ENCODE measurements around the gene DYNLRB1. TPM values are rescaled to one million over a fixed set of nuclear protein-coding genes. Genes with fewer than 3 reads are reported as not detected.
A peak's percentile ranks its signal among the peaks of the same experiment; 100 is the strongest.

The DYNLRB1 gene
- total and polyA plus RNA-seq, 2 of the 13 experiments (the other 11 are each of a cell fraction or from before 2014, with no cell fraction given), result 140 to 244 TPM

DNA sequence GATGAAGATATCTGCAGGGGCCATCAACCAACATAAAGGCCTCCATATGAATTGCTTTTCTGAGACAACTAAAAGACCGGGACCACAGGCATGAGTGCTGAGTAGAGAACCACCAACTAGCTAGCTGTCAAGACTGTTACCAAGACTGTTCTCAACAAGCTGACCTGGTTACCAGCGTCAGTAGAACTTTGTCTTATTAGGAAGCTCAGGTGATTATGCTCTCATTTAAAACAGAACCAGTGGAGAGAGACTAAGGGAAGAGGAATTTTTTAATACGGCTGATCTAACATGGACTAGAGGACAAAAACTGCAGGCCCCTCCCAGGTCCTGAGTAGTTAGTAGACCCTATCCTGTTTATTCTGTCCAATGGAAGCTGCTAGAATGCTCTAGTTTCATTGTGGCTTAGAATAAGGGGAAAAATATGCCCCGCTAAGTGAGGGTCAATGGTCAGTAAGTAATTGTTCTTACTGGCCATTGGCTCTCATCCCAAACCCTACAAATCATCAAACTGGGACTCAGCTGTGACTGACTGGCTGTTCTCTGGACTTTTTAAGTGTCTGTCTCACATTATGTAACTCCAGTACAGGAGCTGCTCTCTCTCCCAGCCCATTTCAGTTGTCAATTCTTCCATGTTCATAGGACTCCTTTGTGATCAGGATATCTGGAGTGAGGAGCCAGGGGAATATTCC lies 3.8 kb upstream of the DYNLRB1 start (continued):
- TF ChIP-seq ZNF563 (CRISPR knock-in tag; IDR thresholded peaks at IDR 0.05) (no peak), ARID2 (CRISPR knock-in tag; IDR thresholded peaks at IDR 0.05; ENCODE audit: borderline replicate concordance) (no peak), SIN3A (IDR thresholded peaks at IDR 0.05; ENCODE audit: borderline replicate concordance, low read depth, low read length) (peak; percentile 2; the same call in 1 of the 2 replicates), TMF1 (CRISPR knock-in tag; IDR thresholded peaks at IDR 0.05; ENCODE audit: low read depth) (0 out of 2 replicates have a peak, but pooled peaks have one; percentile 52), SP2 (CRISPR knock-in tag; IDR thresholded peaks at IDR 0.05) (no peak), ZNF570 (CRISPR knock-in tag; IDR thresholded peaks at IDR 0.05; ENCODE audit: borderline replicate concordance) (no peak), MEIS2 (CRISPR knock-in tag; IDR thresholded peaks at IDR 0.05) (peak; percentile 79; the same call in 1 of the 2 replicates), AGO2 (optimal IDR thresholded peaks at IDR 0.05; ENCODE audit: low read depth, low read length) (no peak), ZNF3 (CRISPR knock-in tag; IDR thresholded peaks at IDR 0.05) (no peak), ZBTB3 (CRISPR knock-in tag; IDR thresholded peaks at IDR 0.05; ENCODE audit: borderline replicate concordance, low read depth) (no peak), NKX3-1 (CRISPR knock-in tag; IDR thresholded peaks at IDR 0.05) (peak; percentile 81; the same call in 1 of the 2 replicates), AKAP8 (CRISPR knock-in tag; IDR thresholded peaks at IDR 0.05) (no peak), ZNF83 (CRISPR knock-in tag; IDR thresholded peaks at IDR 0.05; ENCODE audit: borderline replicate concordance) (no peak), NCOR1 (IDR thresholded peaks at IDR 0.05; ENCODE audit: borderline replicate concordance, low read length) (peak; percentile 22; the same call in 1 of the 2 replicates), NFIC (IDR thresholded peaks at IDR 0.05; ENCODE audit: low read length) (no peak), HNRNPK (IDR thresholded peaks at IDR 0.05; ENCODE audit: low read depth, low read length, poor library complexity, severe bottlenecking) (no peak), PLRG1 (conservative IDR thresholded peaks at IDR 0.05) (no peak), ZNF746 (CRISPR knock-in tag; IDR thresholded peaks at IDR 0.05) (no peak), SMARCE1 (IDR thresholded peaks at IDR 0.05; ENCODE audit: borderline replicate concordance) (no peak), PCBP1 (IDR thresholded peaks at IDR 0.05; ENCODE audit: borderline replicate concordance, low read depth, low read length) (no peak), ZNF24 (IDR thresholded peaks at IDR 0.05) (no peak), DMAP1 (CRISPR knock-in tag; IDR thresholded peaks at IDR 0.05) (no peak), SIX4 (CRISPR knock-in tag; IDR thresholded peaks at IDR 0.05) (0 out of 2 replicates have a peak, but pooled peaks have one; percentile 19)
- TF ChIP-seq, protein P1, sequence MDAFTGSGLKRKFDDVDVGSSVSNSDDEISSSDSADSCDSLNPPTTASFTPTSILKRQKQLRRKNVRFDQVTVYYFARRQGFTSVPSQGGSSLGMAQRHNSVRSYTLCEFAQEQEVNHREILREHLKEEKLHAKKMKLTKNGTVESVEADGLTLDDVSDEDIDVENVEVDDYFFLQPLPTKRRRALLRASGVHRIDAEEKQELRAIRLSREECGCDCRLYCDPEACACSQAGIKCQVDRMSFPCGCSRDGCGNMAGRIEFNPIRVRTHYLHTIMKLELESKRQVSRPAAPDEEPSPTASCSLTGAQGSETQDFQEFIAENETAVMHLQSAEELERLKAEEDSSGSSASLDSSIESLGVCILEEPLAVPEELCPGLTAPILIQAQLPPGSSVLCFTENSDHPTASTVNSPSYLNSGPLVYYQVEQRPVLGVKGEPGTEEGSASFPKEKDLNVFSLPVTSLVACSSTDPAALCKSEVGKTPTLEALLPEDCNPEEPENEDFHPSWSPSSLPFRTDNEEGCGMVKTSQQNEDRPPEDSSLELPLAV (CRISPR knock-in tag; conservative IDR thresholded peaks at IDR 0.05; ENCODE audit: low read depth), result no peak
- TF ChIP-seq, protein P2, sequence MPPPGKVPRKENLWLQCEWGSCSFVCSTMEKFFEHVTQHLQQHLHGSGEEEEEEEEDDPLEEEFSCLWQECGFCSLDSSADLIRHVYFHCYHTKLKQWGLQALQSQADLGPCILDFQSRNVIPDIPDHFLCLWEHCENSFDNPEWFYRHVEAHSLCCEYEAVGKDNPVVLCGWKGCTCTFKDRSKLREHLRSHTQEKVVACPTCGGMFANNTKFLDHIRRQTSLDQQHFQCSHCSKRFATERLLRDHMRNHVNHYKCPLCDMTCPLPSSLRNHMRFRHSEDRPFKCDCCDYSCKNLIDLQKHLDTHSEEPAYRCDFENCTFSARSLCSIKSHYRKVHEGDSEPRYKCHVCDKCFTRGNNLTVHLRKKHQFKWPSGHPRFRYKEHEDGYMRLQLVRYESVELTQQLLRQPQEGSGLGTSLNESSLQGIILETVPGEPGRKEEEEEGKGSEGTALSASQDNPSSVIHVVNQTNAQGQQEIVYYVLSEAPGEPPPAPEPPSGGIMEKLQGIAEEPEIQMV (CRISPR knock-in tag; IDR thresholded peaks at IDR 0.05; ENCODE audit: low read depth), result 0 out of 2 replicates have a peak, but pooled peaks have one; percentile 55
- TF ChIP-seq, protein P3, sequence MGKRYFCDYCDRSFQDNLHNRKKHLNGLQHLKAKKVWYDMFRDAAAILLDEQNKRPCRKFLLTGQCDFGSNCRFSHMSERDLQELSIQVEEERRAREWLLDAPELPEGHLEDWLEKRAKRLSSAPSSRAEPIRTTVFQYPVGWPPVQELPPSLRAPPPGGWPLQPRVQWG (CRISPR knock-in tag; IDR thresholded peaks at IDR 0.05; ENCODE audit: borderline replicate concordance, low read depth), result no peak
- TF ChIP-seq, protein P4, sequence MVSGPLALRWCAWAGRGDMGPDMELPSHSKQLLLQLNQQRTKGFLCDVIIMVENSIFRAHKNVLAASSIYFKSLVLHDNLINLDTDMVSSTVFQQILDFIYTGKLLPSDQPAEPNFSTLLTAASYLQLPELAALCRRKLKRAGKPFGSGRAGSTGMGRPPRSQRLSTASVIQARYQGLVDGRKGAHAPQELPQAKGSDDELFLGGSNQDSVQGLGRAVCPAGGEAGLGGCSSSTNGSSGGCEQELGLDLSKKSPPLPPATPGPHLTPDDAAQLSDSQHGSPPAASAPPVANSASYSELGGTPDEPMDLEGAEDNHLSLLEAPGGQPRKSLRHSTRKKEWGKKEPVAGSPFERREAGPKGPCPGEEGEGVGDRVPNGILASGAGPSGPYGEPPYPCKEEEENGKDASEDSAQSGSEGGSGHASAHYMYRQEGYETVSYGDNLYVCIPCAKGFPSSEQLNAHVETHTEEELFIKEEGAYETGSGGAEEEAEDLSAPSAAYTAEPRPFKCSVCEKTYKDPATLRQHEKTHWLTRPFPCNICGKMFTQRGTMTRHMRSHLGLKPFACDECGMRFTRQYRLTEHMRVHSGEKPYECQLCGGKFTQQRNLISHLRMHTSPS (CRISPR knock-in tag; IDR thresholded peaks at IDR 0.05; ENCODE audit: low read depth), result no peak

All from HepG2 (cell line).